HG03095 (cell line): ENCODE data around the gene VPS13A.
"Not testable (repeated sequence)": the region's sequence is repeated elsewhere in the genome, so short reads cannot be mapped to it uniquely, and the experiment has no call there.

Source experiments
- ATAC-seq: cut with Tn5 transposase; IDR thresholded peaks from one replicate; pipeline ENCODE4 v1.9.1; 2021; ENCODE audit warnings: moderate library complexity; ENCODE audit not compliant: unreplicated experiment

Gene VPS13A

GRCh38 chr9:77183581-77183980, 6.2 kb downstream of the VPS13A start:
- no peak for ATAC-seq

- no peak for ATAC-seq
Observed at GRCh38 chr9:77188242-77188641, 10.9 kb downstream of the VPS13A start.

GRCh38 chr9:77194423-77194822, 17.1 kb downstream of the VPS13A start:
- no peak for ATAC-seq

GRCh38 chr9:77210116-77210515, 32.8 kb downstream of the VPS13A start:
- ATAC-seq: no peak

GRCh38 chr9:77211561-77211960, 34.2 kb downstream of the VPS13A start:
- no peak for ATAC-seq

- no peak for ATAC-seq
Observed at GRCh38 chr9:77212801-77213200, 35.5 kb downstream of the VPS13A start.

- ATAC-seq: no peak
Observed at GRCh38 chr9:77215874-77216273, 38.5 kb downstream of the VPS13A start.

GRCh38 chr9:77218612-77219011, 41.3 kb downstream of the VPS13A start:
- ATAC-seq: no peak

- ATAC-seq: no peak
Observed at GRCh38 chr9:77221431-77221830, 44.1 kb downstream of the VPS13A start.

- ATAC-seq: no peak
Observed at GRCh38 chr9:77224746-77225312, 47.5 kb downstream of the VPS13A start.

- no peak for ATAC-seq
Observed at GRCh38 chr9:77236693-77237092, 59.4 kb downstream of the VPS13A start.

- ATAC-seq: no peak
Observed at GRCh38 chr9:77237896-77238295, 60.6 kb downstream of the VPS13A start.

- ATAC-seq: no peak
Observed at GRCh38 chr9:77251050-77251449, 73.7 kb downstream of the VPS13A start.

- ATAC-seq: no peak
Observed at GRCh38 chr9:77257275-77257674, 79.9 kb downstream of the VPS13A start.

GRCh38 chr9:77261605-77262004, 84.3 kb downstream of the VPS13A start:
- no peak for ATAC-seq

- ATAC-seq: not testable (repeated sequence)
Observed at GRCh38 chr9:77267762-77268161, 90.4 kb downstream of the VPS13A start.

GRCh38 chr9:77271023-77271690, 93.8 kb downstream of the VPS13A start:
- no peak for ATAC-seq

- ATAC-seq: no peak
Observed at GRCh38 chr9:77276799-77277198, 99.5 kb downstream of the VPS13A start.

GRCh38 chr9:77277719-77278118, 100.4 kb downstream of the VPS13A start:
- ATAC-seq: no peak

GRCh38 chr9:77283991-77284390, 106.7 kb downstream of the VPS13A start:
- ATAC-seq: no peak

GRCh38 chr9:77284616-77285015, 107.3 kb downstream of the VPS13A start:
- no peak for ATAC-seq

- no peak for ATAC-seq
Observed at GRCh38 chr9:77290373-77290772, 113.0 kb downstream of the VPS13A start.

- ATAC-seq: no peak
Observed at GRCh38 chr9:77291714-77292113, 114.4 kb downstream of the VPS13A start.
